ENCODE results near the gene IPCEF1.

DNA sequence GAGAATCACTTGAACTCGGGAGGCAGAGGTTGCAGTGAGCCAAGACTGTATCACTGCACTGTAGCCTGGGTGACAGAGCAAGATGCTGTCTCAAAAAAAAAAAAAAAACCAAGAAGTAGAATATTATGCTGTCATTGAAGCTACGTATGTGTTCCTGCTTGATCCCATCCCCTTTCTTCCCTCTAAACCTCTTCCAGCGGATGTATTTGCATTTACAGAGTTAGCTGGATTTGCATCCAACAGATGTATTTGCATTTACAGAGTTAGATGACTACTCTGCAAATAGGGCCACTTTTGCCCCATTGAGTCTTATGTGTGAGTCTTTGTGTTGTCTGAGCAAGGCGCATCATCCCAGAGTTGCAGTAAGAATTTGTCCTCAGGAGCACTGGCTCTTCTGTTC is 24.9 kb upstream of the IPCEF1 start:
- TF ChIP-seq CTCF (IDR thresholded peaks at IDR 0.05; ENCODE audit: poor library complexity, severe bottlenecking) (no peak), POLR2AphosphoS5 (IDR thresholded peaks at IDR 0.05) (no peak), REST (IDR thresholded peaks at IDR 0.05; ENCODE audit: borderline replicate concordance) (no peak), SMC3 (conservative IDR thresholded peaks at IDR 0.05; ENCODE audit: poor library complexity) (no peak), EP300 (conservative IDR thresholded peaks at IDR 0.05; ENCODE audit: poor library complexity, severe bottlenecking) (no peak), RAD21 (conservative IDR thresholded peaks at IDR 0.05) (no peak), EZH2 (IDR thresholded peaks at IDR 0.05; ENCODE audit: borderline replicate concordance, insufficient read depth, low read length, poor library complexity, severe bottlenecking) (no peak), TAF1 (IDR thresholded peaks at IDR 0.05; ENCODE audit: low read depth) (no peak)
